GM18519 (cell line): Measurements from ENCODE around the gene CDH4.

Experiments used
- ATAC-seq: cut with Tn5 transposase; IDR thresholded peaks from one replicate; pipeline ENCODE4 v1.9.1; 2021; ENCODE audit warnings: mild to moderate bottlenecking, moderate library complexity; ENCODE audit not compliant: unreplicated experiment, low FRiP score

Gene CDH4

DNA sequence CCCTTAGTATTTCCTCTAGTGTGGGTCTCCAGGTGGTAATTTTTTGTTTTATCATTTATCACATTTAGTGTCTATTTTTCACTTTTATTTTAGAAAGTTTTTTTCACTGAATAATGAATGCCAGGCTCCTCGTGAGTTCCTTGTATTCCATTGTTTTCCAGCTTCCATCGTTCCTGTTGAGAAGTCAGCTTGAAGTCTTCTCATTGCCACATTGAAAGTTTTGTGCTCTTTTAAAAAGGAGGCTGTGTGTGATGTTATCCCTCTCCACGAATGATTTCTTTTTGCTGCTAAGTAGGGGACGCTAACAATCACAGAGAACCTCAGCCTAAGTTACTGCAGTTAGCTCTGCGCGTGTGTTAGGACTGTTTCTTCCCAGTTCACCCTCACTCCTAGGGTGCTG, 619.1 kb downstream of the CDH4 start:
- no peak for ATAC-seq

DNA sequence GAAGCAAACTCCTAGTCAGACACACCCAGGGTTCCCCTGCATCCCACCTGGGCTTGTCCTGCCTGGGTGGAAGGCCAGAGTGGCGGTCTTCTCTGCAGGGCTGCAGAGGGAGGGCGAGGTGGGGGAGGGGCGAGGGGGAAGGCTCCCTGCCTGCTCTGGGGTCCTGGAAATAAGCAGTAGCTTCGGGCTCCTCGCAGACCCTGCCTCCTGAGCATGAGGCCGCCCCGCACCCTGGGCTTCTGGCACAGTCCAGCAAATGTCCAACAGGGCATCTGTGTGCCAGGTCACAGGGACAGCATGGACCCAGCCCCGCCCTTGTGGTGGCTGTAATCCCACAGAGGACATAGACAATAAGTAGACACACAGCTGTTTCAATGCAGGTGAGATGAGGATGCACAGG, 619.9 kb downstream of the CDH4 start:
- ATAC-seq: no peak

DNA sequence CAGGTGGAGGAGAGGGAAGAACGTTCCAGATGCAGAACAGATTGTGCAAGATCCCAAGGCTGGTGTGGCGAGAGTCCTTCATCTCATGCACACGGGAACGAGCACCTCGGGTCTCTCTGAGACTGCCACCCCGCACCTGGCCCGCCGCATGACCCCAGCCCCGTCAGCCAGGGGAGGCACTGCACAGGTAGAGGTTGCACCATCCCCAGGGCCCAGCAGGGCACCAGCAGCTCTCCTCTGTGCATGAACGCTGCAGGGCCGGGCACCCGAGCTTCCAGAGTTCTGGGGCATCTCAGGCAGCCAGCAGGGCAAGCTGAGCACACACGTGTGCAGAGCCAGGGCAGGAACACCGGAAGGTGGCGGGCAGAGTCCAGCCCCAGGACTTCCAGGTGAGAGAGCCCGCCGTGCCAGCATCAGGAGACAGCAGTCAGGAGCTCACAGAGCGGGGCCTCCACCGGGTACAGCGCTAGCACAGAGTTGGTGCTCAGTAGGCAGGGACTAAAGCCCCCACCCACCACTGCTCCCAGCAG, 620.4 kb downstream of the CDH4 start:
- no peak for ATAC-seq

DNA sequence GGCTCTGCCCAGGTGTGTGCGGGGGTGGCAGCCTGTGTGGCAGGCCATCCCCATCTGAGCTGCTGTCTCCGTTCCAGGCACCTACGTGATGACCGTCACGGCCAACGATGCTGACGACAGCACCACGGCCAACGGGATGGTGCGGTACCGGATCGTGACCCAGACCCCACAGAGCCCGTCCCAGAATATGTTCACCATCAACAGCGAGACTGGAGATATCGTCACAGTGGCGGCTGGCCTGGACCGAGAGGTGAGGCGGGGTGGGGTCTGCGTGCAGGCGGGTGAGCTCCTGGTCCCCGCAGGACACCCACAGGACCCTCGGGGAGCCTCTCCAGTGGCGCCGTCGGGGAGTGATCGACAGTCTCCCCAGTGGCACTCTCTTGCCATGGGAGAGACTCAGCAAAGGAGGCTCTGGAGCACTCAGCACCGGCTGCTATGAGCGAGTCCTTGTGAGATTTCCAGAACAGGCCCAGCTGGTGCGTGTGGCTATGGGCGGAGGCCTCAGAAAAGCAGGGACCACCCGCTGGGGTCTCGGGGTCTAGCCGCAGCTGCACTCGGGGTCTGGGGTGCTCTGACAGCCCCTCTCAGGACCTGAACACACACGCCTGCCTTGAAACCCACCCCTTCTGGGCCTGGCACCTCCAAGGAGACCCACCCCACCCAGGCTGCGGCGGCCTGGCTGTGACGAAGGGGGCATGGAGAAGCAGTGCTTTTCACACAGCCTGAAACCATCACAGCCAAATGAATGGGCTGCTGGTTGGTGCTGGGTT, 621.8 kb downstream of the CDH4 start:
- no peak for ATAC-seq

DNA sequence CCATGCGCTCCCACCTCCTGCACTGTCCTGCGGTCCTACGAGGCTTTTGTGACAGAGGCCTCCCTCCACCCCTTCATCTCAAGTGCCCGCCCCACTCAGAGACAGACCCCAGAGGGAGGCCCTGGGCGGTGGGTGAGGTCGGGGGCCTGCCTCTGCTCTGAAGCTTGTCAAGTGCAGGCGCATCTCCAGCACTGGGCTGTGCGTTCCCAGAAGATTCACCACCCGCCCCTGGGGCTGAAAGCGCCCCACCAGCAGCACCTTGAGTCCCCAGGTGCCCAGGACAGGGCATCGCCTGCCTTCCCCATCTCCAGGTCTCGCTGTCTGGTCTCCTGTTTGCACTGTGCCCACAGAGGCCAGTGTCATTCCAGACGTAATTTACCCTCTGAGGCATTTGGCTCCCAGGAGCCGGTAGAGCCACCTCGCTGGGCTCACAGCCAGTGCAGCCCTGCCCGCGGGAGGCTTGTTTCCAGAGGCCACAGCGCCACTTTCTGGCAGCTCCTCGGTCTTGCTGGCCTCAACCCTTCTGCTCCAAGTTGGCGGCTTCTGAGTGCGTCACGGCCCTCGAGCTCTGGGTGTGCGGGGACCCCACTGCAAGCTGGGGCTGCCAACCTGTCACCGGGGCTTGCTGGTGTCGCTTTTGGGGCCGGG, 622.5 kb downstream of the CDH4 start:
- ATAC-seq: no peak

DNA sequence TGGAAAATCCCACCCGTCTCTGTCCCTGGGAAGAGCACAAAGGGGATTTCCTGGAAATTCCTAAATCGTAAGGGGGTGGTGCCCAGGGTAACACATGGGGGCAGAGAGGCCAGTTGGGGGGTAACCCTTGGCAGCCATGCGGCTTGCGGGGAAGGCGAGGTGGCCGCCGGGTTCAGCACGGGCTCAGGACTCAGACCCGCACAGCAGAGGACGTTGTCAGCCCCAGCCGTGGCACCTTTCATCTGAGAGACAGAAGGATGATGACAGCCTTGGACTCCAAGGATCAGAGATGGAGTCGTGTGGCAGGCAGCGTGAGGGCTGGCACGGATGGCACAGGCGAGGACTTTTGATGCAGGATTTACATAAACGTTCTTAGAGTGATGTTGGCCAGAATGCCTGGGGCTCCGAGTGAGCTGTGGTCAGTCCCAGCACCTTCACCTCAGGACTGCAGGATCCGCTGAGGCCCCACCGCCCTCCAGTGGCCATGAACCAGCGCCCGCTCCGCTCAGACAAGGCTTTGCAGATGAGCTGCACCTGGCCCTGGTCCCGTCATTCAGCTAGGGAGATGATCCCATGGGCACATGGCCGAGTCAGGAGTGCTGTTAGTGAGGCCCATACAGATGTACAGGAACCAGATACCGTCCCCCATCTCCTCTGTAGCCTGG, 623.3 kb downstream of the CDH4 start:
- ATAC-seq: no peak

DNA sequence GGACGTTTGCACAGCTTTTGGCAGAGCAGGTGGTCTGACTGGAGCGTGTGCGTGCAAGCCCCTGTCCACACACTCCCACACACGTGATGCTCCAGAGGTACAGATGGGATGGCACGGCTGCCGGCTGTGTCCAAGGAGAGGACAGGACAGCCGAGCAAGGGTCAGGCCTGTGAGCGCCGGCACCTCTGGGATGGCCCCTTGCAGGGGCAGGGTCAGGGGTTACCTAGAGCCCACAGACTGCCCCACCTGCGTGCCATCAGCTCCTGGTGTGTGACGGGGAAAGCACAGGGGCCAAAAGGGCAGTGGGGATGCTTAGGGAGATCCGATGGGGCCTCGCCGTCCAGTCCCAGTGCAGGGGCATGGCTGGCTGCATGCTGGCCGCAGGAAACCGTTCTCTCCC, 623.9 kb downstream of the CDH4 start:
- ATAC-seq: no peak

DNA sequence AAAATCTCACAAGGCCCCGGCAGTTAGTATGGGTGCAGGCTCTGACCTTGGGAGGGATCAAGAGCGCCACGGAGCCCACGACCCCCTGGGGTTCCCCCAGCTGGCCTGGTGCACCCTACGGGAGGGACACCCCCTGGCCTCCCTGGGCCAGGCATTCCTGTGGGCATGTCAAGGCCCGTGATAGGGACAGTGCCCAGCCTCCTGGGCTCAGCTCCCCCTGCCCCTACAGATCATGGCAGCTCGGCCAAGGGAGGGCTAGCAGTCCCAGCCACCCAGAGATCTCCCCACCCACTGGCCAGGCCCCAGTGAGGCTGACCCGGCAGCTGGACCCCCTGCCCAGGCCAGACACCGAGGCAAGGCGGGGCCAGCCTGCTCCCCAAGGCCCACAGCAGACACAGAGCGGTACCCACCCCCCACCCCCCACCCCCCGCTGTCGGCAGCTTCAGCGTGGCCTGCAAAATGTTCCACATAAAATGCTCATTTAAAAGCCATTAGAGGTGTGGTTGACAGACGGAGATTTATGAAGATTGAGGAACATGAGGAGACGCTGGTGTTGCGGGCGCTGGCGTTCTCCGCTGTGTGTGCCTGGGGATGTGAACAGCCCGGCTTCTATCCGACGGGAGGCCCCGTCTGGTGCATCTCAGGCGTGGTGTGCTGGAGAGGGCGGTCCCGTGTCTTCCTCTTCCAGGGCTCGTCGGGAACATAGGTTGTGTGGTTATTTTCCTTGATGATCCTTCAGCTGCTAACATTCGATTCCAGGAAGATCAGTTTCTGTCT, 625.1 kb downstream of the CDH4 start:
- ATAC-seq: no peak

DNA sequence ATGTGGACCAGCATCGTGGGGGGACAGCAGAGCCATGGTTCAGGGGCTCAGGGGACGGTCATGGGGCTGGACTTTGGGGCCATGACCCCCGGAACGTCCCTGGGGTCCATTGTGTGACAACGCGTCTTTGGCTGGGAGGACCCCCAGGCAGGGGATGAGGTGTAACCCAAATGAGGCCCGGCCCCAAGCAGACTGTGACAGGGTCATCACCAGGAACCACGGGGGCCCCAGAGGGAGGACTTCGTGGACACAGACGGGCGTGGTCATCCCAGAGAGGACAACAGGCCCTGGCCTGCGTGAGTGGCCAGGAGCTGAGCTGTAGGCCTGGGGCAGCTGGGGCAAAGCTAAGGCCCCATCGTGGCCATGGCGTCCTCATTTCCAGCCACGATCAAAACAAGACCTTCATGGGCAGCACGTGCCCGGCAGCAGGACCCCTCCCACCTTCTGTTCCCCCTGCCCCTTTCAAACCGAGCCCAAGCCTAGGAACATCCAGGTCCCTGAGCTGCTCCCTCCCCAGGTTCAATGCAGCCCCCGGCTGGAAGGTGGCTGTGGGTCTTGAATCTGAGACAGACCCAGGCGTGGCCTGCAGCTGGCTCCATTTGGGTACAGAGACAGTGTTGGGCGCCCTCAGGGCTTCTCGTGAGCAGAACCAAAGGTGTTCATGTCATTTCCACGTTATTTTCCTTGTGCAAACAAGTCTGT, 625.9 kb downstream of the CDH4 start:
- no peak for ATAC-seq

DNA sequence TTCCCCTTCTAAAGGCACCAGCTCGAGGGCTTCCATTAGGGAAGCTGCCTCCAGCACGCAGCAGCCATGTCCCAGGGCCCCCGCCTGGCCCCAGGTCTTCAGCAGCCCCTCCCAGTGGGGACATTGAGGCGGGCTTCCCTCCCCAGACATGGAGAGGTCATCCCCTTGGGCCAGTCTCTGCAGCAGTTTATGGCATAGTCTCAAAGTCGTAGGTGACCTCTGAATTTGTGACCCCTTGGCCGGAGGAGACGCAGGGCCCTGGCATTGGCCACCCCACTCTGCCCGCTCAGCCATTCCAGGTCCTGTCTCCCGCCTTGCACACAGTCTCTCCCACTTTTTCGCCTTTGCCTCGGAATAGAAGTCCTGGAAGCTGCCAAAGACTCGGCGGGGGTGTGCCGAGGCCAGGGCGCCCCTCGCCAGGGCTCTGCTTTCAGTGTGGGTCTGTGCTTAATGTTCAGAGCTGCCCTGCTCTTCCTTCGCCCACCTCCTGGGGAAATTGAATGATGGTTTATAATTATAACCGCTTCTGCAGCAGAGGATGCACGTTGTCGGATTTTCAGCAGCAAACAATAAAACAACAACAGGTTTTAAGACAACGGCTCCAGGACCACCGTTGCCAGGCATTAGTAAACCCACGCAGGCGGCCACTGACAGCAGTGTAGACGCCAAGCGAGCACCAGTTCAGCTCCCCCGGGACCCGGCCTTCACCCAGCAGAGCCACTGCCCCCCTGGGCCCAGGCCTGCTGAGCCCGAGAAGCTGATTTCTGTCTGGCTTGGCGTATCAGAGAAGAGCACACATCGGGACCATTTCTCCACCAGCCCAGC, 626.6 kb downstream of the CDH4 start:
- no peak for ATAC-seq

DNA sequence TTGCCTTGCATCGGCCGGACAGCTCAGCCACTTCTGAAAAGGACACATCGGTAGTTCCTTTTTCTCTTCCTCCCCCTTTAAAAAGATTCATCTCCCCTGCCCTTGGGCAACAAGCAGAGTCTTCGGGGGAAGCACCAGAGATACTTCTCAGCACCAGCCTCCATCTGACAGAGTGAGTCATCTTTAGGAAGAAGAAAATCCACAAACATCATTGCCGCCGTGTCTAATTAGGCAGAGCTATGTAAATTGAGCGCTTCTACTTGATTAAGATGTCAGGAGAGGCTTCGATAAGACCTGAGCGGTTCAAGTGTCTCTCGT, 627.2 kb downstream of the CDH4 start:
- no peak for ATAC-seq

DNA sequence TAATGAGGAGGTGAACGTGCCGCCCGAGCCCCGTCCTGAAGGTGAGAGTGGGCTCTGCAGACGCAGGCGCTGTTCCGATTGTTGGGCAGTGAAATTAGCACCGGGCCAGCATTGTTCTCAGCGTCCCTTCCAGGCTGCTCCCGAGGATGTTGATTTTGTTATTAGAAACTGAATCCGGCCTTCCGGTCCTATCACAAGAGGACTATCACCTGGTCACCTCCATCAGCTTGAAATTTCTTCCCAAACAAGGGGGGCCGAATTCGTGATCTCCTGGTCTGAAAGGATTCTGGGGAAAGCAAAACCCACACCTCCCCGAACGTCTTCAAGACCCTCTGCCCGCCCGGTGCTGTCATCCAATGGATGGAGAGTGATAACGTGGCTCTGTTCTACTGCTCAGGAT, 627.6 kb downstream of the CDH4 start:
- no peak for ATAC-seq

DNA sequence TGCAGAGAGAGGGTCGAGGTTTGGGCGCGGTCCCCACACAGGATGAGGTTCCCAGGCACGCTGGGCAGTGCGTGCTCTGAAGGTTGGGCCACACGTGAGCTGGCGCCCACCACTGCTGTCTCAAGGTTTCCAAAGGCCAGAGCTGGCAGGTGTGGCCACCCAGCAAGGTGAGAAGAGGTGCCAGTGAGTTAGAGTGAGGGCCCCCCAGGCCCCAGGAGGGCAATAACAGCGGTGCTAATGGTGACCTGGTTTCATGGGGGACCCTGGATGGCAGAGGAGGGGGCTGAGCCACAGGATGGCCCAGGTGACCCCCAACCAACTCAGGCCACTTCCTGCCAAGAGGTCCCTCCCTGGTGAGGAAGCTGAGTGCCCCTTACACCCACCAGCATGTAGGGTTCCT, 628.6 kb downstream of the CDH4 start:
- ATAC-seq: no peak

DNA sequence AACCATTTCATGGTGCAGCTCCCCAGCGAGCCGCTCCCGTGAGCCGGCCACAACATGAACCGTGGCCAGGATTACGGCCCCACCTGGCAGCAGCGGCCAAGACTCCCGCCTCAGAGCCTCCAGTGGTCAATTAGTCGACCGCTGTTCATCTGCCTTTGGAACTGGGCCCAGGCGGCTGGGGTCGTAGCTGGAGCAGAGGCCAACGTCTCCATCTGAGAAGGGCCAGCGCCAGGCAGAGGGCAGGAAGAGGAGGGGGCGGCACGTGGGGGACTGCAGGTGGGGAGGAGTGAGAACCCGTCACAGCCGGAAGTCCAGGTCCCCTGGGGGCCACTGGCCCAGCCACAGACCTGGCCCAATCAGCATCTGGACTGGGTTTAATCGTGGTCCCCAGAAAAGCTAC, 629.4 kb downstream of the CDH4 start:
- no peak for ATAC-seq

DNA sequence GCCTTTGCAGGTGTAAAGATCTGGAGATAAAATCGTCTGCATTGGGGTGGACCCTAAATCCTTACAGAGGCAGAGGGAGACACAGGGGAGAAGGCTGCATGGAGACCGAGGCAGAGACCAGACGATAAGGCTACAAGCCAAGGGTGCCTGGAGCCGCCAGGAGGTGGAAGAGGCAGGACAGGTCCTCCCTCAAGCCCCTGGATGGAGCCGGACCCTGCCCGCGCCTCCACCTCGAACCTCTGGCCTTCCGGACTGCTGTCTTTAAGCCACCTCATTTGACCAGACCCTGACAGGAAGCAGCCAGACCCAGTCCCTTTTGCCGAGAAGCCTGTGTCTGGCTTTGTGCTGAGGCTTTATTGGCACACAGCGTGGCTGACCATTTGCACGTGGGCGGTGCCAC, 629.8 kb downstream of the CDH4 start:
- ATAC-seq: no peak

DNA sequence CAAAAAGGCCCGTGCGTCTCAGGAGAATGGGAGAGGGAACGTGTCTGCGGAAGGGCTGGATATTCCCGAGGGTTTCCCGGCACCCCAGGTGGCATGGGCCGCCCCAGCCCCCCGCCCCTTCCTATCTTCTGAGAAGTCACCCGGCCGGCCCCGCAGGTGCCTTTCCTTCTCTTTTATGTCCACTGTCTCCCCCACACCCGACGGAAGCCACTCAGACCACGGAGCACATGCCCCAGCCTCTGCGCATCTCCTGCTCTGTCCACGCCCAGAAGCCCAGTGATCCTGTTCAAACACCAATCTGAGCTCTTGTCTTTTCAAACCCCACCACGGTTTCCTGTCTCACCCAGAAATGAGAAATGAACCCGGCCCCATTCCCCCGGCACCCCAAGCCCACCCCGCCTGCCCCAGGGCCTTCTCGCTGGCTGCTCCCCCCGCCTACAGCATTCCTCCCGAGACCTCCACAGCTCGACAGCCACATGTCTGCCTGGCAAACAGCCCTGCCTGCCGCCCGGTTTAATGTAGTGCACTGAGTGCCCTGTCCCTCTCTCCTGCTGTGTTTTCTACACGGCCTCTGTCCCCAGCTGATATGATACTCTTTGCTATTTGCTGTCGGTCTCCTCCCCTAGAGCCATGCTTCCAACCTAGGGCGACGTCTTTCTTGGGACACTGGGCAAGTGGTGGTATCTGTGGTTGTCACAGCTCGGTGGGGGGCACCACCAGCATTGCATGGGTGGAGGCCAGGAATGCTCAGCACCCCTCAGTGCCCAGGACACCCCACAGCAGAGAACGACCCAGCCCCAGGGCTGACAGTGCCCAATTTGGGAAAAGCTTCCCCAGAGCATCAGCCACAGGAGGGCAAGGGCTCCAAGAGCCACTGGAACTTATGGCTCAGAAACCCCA, 630.9 kb downstream of the CDH4 start:
- no peak for ATAC-seq

DNA sequence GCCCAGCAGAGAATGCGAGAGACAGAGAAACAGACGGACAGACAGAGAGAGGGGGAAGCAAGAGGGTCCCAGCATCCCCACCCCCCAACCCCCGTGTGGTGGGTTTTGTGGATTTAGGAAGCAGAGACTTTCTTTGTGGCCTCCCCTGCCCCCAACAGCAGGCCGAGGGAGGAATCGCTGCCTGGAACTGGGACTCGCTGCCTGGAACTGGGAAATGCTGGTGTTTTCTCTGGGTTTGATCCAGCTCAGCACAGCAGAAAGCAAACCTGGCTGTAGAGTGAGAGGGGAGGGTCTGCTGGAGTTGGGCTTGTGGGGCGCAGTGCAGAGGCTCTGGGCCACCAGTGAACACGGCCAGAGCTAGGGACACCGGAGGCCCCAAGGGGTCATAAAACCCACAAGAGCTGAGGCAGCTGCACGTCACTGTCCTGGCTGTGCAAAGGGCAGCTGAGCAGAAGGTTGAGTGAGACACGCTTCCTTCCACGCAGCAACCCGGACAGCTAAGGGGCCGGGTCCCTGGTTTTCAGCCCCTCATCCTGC, 631.9 kb downstream of the CDH4 start:
- no peak for ATAC-seq
